SKM-1 (cell line): ENCODE measurements around the gene WFDC10B.
"Not testable (repeated sequence)": the region's sequence is repeated elsewhere in the genome, so short reads cannot be mapped to it uniquely, and the experiment has no call there.

Experiments used
- DNase-seq: peaks from one replicate; lab custom pipeline; 2025; ENCODE audit not compliant: unreplicated experiment; lab: John Stamatoyannopoulos, UW

WFDC10B gene

DNA sequence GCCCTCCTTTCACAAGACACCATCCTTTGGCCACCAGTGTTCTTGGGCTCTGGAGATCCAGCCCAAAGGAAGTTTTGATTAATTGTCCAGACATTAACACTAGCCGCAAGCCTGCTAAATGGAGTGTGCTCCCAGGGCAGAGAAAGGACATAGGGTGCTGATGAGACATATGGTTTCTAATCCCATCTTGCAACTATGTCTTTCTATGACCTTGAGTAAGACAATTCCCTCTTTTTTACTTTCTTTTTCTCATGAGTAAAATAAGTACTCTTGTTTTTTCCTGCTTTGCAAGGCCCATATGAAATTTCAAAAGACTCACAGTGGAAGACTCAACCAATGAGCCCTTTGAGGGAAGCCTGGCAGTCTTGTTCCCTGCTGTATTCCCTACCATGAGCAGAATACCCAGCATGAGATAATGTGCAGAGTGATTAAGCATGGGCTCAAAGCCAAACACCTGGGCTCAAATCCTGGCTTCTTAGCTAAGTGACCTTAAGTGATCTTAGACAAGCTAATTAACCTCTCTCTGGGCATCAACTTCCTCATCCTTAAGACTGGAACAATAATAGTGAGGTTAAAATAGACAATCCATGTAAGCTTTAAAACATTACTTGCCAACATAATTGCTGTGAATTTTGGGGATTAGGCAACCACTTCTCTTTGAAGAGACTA lies at the start of gene WFDC10B:
Gene WFDC10B (minus strand): TSS at position 51 of the 669 bp plus-strand sequence. CDS start 19,027 bp downstream, outside the sequence.
- DNase-seq, result no peak

GRCh38 chr20:45752746-45753145 lies 47.9 kb upstream of the WFDC10B start:
- DNase-seq, result no peak

- no peak for DNase-seq
These were observed 46.9 kb upstream of the WFDC10B start for GRCh38 chr20:45751721-45752120.

DNA sequence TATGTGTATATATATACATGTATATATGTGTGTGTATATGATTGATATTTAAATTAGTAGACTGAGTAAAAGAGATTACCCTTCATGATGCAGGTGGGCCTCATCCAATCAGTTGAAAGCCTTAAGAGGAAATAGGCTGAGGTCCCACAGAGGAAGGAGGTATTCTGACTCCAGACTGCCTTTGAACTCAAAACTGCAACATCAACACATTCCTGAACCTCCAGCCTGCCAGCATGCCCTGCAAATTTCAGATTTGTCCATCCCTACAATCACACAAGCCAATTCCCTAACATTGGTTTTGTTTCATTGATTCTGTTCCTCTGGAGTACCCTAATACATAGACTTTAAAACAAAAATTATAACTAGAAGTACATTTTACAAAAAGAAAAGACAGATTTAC lies 40.2 kb upstream of the WFDC10B start:
- DNase-seq, result no peak

GRCh38 chr20:45742596-45742995 lies 37.8 kb upstream of the WFDC10B start:
- DNase-seq, result no peak

DNA sequence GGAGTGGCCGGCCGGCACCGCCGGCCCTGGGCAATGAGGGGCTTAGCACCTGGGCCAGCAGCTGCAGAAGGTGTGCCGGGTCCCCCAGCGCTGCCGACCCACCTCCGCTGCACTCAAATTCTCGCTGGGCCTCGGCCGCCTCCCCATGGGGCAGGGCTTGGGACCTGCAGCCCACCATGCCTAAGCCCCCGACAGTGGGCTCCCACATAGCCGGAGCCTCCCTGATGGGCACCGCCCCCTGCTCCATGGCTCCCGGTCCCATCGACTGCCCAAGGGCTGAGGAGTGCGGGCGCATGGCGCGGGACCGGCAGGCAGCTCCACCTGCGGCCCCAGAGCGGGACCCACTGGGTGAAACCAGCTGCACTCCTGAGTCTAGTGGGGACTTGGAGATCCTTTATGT lies 31.2 kb upstream of the WFDC10B start:
- DNase-seq, result no peak

DNA sequence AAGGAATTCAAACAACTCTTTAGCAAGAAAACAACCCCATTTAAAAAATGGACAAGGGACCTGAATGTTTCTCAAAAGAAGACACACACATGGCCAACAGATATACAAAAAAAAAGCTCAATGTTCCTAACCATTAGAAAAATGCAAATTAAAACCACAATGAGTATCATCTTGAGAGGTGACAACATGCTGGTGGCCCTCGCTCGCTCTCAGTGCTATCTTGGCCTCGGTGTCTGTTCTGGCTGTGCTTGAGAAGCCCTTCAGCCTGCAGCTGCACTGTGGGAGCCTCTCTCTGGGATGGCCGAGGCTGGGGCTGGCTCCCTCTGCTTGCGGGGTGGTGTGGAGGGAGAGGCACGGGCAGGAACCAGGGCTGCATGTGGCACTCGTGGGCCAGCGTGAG lies 30.7 kb upstream of the WFDC10B start:
- no peak for DNase-seq

- DNase-seq, result no peak
These were observed 27.4 kb upstream of the WFDC10B start for GRCh38 chr20:45732199-45732598.

GRCh38 chr20:45727044-45727443 lies 22.2 kb upstream of the WFDC10B start:
- no peak for DNase-seq

GRCh38 chr20:45725134-45725533 lies 20.3 kb upstream of the WFDC10B start:
- DNase-seq, result no peak

GRCh38 chr20:45722047-45722446 lies 17.2 kb upstream of the WFDC10B start, which contains the start of gene SPINT4:
Gene SPINT4 (plus strand): TSS chr20:45722347. CDS start chr20:45722368, 21 bp downstream.
- no peak for DNase-seq

DNA sequence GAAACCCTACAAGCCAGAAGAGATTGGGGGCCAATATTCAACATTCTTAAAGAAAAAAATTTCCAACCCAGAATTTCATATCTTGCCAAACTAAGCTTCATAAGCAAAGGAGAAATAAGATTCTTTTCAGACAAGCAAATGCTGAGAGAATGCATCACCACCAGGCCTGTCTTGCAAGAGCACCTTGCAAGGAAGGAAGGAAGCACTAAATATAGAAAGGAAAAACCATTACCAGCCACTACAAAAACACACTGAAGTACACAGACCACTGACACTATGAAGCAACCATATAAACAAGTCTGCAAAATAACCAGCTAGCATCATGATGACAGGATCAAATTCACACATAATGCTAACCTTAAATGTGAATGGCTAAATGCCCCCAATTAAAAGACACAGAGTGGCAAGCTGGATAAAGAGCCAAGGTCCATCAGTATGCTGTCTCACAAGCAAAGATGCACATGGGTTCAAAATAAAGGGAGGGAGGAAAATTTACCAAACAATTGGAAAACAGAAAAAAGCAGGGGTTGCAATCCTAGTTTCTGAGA lies 11.4 kb upstream of the WFDC10B start:
- DNase-seq, result not testable (repeated sequence)

DNA sequence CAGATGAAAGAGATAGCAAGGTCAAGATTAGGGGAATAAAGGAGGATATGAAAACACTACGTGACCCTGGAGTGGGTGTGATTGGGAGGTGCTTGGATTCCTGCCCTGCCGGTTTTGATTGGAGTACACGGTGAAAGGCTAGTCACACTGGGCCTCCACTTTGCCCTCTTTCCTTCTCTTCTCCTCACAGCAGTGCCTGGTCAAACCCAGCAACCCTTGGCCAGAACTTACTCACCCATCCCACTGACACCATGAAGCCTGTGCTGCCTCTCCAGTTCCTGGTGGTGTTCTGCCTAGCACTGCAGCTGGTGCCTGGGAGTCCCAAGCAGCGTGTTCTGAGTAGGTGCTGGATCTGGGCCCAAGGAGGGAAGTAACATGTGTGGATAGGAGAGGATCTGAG lies 2.9 kb downstream of the WFDC10B start, which contains the start of gene WFDC13:
Gene WFDC13 (plus strand): TSS at position 166 of the 400 bp plus-strand sequence. CDS start 86 bp downstream, at position 252.
- DNase-seq, result no peak

DNA sequence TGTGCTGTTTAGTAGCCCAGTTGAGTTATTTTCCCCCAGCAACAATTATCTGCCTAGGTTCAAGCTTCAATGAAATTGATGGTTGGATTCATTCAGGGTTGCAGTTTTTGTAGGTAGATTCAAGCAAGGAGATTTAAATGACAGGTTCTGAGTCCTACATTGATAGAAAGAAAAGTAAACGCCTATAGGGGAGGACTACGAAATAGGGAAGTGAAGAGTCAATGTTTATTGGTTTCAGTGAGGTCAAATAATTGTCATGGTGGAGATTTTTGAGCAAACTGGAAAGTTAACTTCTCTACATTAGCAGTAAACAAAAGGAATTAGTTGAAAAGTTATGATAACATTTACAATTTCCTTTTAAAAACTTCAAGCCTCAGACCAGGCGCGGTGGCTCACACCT lies 3.7 kb downstream of the WFDC10B start:
- DNase-seq, result no peak

GRCh38 chr20:45695496-45695895 lies 9.3 kb downstream of the WFDC10B start:
- DNase-seq, result no peak

DNA sequence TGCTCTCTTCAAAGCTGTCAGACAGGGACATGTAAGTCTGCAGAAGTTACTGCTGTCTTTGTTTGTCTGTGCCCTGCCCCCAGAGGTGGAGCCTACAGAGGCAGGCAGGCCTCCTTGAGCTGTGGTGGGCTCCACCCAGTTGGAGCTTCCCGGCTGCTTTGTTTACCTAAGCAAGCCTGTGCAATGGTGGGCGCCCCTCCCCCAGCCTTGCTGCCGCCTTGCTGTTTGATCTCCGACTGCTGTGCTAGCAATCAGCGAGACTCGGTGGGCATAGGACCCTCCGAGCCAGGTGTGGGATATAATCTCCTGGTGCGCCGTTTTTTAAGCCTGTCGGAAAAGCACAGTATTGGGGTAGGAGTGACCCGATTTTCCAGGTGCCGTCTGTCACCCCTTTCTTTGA lies 11.5 kb downstream of the WFDC10B start:
- not testable (repeated sequence) for DNase-seq

- DNase-seq, result no peak
These were observed 18.9 kb downstream of the WFDC10B start for GRCh38 chr20:45685896-45686295.

DNA sequence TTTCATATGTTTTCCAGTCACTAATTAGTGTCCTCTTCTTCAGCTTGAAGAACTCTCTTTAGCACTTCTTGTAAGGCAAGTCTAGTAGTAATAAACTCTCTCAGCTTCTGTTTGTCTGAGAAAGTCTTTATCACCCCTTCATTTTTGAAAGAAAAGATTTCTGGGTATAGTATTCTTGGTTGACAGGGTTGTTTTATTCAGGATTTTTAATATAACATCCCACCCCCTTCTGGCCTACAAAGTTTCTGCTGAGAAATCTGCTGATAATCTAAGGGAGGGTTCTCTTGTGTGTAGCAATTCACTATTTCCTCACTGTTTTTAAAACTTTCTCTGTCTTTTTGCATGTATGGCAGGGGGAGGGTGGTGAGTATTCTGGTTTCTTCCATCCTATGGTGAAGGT lies 25.2 kb downstream of the WFDC10B start:
- no peak for DNase-seq

GRCh38 chr20:45672765-45673164 lies 32.1 kb downstream of the WFDC10B start:
- no peak for DNase-seq

GRCh38 chr20:45670139-45670538 lies 34.7 kb downstream of the WFDC10B start, which contains the start of gene WFDC11:
Gene WFDC11 (minus strand): TSS chr20:45670239. CDS start chr20:45650600, 19,639 bp downstream.
- DNase-seq, result no peak

DNA sequence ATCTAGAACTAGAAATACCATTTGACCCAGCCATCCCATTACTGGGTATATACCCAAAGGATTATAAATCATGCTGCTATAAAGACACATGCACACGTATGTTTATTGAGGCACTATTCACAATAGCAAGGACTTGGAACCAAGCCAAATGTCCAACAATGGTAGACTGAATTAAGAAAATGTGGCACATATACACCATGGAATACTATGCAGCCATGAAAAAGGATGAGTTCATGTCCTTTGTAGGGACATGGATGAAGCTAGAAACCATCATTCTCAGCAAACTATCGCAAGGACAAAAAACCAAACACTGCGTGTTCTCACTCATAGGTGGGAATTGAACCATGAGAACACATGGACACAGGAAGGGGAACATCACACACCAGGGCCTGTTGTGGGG lies 47.8 kb downstream of the WFDC10B start:
- not testable (repeated sequence) for DNase-seq

DNA sequence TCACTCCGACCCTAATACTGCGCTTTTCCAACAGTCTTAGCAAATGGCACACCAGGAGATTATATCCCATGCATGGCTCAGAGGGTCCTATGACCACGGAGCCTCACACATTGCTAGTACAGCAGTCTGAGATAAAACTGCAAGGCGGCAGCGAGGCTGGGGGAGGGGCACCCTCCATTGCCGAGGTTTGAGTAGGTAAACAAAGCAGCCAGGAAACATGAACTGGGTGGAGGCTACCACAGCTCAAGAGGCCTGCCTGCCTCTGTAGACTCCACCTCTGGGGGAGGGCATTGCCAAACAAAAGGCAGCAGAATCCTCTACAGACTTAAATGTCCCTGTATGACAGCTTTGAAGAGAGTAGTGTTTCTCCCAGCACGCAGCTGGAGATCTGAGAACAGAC lies 53.1 kb downstream of the WFDC10B start:
- DNase-seq, result not testable (repeated sequence)
